ENCODE measurements around the gene HBS1L. TPM values are rescaled to one million over a fixed set of nuclear protein-coding genes. Genes with fewer than 3 reads are reported as not detected.

The HBS1L gene
- polyA plus RNA-seq, 1 of the 3 experiments (the other 2 are of a cell fraction), result 19.0 TPM

DNA sequence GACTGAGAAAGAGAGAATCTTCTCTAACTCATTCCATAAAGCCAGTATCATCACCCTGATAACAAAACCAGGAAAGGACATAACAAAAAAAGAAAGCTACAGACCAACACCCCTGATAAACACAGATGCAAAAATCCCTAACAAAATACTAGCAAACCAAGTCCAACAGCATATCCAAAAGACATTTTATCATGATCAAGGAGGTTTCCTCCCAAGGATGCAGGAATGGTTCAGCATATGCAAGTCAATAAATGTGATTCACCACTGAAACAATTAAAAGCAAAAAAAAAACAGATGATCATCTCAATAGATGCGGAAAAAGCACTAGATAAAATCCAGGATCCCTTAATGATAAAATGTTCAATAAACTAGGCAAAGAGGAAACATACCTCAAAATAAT lies 80.3 kb downstream of the HBS1L start:
- Histone ChIP-seq H2AFZ (ENCODE audit: low read depth) (no peak overlapping the region), H3K79me2 (ENCODE audit: insufficient read depth) (peaks cover 11% of the 10 kb centered on the region; the same call in 1 of the 2 replicates), H3K4me2 (no peak overlapping the region), H3K36me3 (replicated peaks in 1 of 2; ENCODE audit: control insufficient read depth in 1 of 2, insufficient read depth in 2 of 2, low read length in 1 of 2) (peaks cover 12 to 54% of the 10 kb centered on the region in 2 experiments), H3K27ac (ENCODE audit: low read depth in 2 of 2, low read length in 1 of 2) (no peak overlapping the region), H3K27me3 (ENCODE audit: insufficient read depth) (no peaks in the 10 kb centered on the region), H3K9ac (no peak overlapping the region), H4K20me1 (ENCODE audit: insufficient read depth) (no peaks in the 10 kb centered on the region), H3F3A (replicated peaks; ENCODE audit: insufficient read depth) (no peaks in the 10 kb centered on the region), H3K9me2 (no peaks in the 10 kb centered on the region), H3K4me1 (ENCODE audit: control insufficient read depth in 1 of 2, insufficient read depth in 2 of 2, low read depth in 1 of 2, low read length in 1 of 2) (no peaks in the 10 kb centered on the region), H3K9me3 (no peaks in the 10 kb centered on the region), H3K4me3 (ENCODE audit: low read depth in 2 of 2, low read length in 1 of 2) (no peak overlapping the region)
- DNase-seq, result no peak
- 86% methylated on average over 1 of the region's 1 CpG for WGBS (ENCODE audit: low lambda C conversion rate)
- no peak for TF ChIP-seq SMC3 (IDR thresholded peaks at IDR 0.05; ENCODE audit: low read depth, low read length)
- ChIA-PET CTCF (no interaction called here), POLR2A (no interaction called here)

DNA sequence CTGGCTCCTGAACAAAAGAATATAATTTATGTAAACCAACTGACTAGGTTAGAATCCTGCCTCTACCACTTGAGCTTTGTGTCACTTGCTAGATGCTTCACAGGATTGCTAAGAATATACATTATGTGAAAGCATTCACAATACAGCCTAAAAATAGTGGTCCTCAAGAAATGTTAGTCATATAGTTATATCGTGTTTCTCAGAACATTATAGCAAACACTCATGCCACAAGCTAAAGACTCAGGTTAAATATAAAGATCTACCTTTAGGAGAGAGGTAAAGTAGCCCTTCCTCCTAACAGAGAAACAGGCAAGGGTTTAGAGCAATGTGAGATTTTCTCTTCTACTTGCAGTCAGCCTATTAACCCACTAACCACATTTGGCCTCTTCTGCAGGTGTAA lies 86.9 kb downstream of the HBS1L start:
- no peaks in the 10 kb centered on the region for H3K9me2 ChIP-seq
- no peak overlapping the region for H3K4me3 ChIP-seq (ENCODE audit: low read depth in 2 of 2, low read length in 1 of 2)
- no peak overlapping the region for H3K4me2 ChIP-seq
- no peak overlapping the region for H3K27ac ChIP-seq (ENCODE audit: low read depth in 2 of 2, low read length in 1 of 2)
- DNase-seq, result no peak
- WGBS (ENCODE audit: low lambda C conversion rate), result 100% methylated on average over 1 of the region's 1 CpG
- no peaks in the 10 kb centered on the region for H3K9me3 ChIP-seq
- H3K9ac ChIP-seq, result no peak overlapping the region
- peaks cover 0 to 6% of the 10 kb centered on the region in 2 experiments; a peak in 1 of 4 replicates for H3K4me1 ChIP-seq (ENCODE audit: control insufficient read depth in 1 of 2, insufficient read depth in 2 of 2, low read depth in 1 of 2, low read length in 1 of 2)
- H3F3A ChIP-seq (replicated peaks; ENCODE audit: insufficient read depth), result no peaks in the 10 kb centered on the region
- TF ChIP-seq, protein P1, sequence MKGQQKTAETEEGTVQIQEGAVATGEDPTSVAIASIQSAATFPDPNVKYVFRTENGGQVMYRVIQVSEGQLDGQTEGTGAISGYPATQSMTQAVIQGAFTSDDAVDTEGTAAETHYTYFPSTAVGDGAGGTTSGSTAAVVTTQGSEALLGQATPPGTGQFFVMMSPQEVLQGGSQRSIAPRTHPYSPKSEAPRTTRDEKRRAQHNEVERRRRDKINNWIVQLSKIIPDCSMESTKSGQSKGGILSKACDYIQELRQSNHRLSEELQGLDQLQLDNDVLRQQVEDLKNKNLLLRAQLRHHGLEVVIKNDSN (IDR thresholded peaks at IDR 0.05; ENCODE audit: borderline replicate concordance, low read depth), result no peak
- TF ChIP-seq, protein P2, sequence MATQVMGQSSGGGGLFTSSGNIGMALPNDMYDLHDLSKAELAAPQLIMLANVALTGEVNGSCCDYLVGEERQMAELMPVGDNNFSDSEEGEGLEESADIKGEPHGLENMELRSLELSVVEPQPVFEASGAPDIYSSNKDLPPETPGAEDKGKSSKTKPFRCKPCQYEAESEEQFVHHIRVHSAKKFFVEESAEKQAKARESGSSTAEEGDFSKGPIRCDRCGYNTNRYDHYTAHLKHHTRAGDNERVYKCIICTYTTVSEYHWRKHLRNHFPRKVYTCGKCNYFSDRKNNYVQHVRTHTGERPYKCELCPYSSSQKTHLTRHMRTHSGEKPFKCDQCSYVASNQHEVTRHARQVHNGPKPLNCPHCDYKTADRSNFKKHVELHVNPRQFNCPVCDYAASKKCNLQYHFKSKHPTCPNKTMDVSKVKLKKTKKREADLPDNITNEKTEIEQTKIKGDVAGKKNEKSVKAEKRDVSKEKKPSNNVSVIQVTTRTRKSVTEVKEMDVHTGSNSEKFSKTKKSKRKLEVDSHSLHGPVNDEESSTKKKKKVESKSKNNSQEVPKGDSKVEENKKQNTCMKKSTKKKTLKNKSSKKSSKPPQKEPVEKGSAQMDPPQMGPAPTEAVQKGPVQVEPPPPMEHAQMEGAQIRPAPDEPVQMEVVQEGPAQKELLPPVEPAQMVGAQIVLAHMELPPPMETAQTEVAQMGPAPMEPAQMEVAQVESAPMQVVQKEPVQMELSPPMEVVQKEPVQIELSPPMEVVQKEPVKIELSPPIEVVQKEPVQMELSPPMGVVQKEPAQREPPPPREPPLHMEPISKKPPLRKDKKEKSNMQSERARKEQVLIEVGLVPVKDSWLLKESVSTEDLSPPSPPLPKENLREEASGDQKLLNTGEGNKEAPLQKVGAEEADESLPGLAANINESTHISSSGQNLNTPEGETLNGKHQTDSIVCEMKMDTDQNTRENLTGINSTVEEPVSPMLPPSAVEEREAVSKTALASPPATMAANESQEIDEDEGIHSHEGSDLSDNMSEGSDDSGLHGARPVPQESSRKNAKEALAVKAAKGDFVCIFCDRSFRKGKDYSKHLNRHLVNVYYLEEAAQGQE (IDR thresholded peaks at IDR 0.05; ENCODE audit: low read depth, low read length), result no peak
- TF ChIP-seq POLR2AphosphoS5 (IDR thresholded peaks at IDR 0.05; ENCODE audit: low read depth, low read length) (no peak), JUND (IDR thresholded peaks at IDR 0.05) (no peak), FOXM1 (IDR thresholded peaks at IDR 0.05; ENCODE audit: low read depth) (no peak), TEAD4 (IDR thresholded peaks at IDR 0.05; ENCODE audit: borderline replicate concordance, insufficient read depth) (no peak), SIN3A (IDR thresholded peaks at IDR 0.05; ENCODE audit: borderline replicate concordance, low read depth, low read length) (no peak), NRF1 (IDR thresholded peaks at IDR 0.05; ENCODE audit: low read depth, low read length) (no peak), EP300 (IDR thresholded peaks at IDR 0.05; ENCODE audit: borderline replicate concordance in 1 of 2, low read depth in 1 of 2, low read length in 1 of 2) (no peak), RAD21 (IDR thresholded peaks at IDR 0.05; ENCODE audit: low read length) (no peak), GATA2 (CRISPR knock-in tag; IDR thresholded peaks at IDR 0.05) (no peak), FOSL2 (IDR thresholded peaks at IDR 0.05; ENCODE audit: borderline replicate concordance, low read depth) (no peak), TCF12 (IDR thresholded peaks at IDR 0.05) (no peak), GABPA (IDR thresholded peaks at IDR 0.05; ENCODE audit: low read depth) (no peak), MEF2A (IDR thresholded peaks at IDR 0.05; ENCODE audit: borderline replicate concordance, low read depth) (no peak)
- TF ChIP-seq, protein P3, sequence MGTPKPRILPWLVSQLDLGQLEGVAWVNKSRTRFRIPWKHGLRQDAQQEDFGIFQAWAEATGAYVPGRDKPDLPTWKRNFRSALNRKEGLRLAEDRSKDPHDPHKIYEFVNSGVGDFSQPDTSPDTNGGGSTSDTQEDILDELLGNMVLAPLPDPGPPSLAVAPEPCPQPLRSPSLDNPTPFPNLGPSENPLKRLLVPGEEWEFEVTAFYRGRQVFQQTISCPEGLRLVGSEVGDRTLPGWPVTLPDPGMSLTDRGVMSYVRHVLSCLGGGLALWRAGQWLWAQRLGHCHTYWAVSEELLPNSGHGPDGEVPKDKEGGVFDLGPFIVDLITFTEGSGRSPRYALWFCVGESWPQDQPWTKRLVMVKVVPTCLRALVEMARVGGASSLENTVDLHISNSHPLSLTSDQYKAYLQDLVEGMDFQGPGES (IDR thresholded peaks at IDR 0.05; ENCODE audit: low read depth, low read length), result no peak
- TF ChIP-seq, protein P4, sequence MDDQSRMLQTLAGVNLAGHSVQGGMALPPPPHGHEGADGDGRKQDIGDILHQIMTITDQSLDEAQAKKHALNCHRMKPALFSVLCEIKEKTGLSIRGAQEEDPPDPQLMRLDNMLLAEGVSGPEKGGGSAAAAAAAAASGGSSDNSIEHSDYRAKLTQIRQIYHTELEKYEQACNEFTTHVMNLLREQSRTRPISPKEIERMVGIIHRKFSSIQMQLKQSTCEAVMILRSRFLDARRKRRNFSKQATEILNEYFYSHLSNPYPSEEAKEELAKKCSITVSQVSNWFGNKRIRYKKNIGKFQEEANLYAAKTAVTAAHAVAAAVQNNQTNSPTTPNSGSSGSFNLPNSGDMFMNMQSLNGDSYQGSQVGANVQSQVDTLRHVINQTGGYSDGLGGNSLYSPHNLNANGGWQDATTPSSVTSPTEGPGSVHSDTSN (IDR thresholded peaks at IDR 0.05), result no peak
- TF ChIP-seq, protein P5, sequence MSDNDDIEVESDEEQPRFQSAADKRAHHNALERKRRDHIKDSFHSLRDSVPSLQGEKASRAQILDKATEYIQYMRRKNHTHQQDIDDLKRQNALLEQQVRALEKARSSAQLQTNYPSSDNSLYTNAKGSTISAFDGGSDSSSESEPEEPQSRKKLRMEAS (IDR thresholded peaks at IDR 0.05; ENCODE audit: low read depth), result no peak
- peaks cover 20 to 40% of the 10 kb centered on the region in 2 experiments for H3K36me3 ChIP-seq (replicated peaks in 1 of 2; ENCODE audit: control insufficient read depth in 1 of 2, insufficient read depth in 2 of 2, low read length in 1 of 2)
- no peak overlapping the region for H2AFZ ChIP-seq (ENCODE audit: low read depth)
- H4K20me1 ChIP-seq (ENCODE audit: insufficient read depth), result no peaks in the 10 kb centered on the region
- H3K27me3 ChIP-seq (ENCODE audit: insufficient read depth), result no peaks in the 10 kb centered on the region
- H3K79me2 ChIP-seq (ENCODE audit: insufficient read depth), result 0 out of 2 replicates have a peak, but pooled peaks cover 3% of the 10 kb centered on the region
- ChIA-PET POLR2A (no interaction called here), CTCF (no interaction called here)
